IPS-NIHi7 (cell line): Measurements from ENCODE around the gene NRP2.

Experiments used
- DNase-seq: peaks from one replicate; pipeline ENCODE4 v3.0.0; 2012; ENCODE audit warnings: mixed read lengths; ENCODE audit errors: extremely low spot score

The NRP2 gene

GRCh38 chr2:205806143-205806905 is 124.0 kb downstream of the NRP2 start:
- DNase-seq, result no peak

DNA sequence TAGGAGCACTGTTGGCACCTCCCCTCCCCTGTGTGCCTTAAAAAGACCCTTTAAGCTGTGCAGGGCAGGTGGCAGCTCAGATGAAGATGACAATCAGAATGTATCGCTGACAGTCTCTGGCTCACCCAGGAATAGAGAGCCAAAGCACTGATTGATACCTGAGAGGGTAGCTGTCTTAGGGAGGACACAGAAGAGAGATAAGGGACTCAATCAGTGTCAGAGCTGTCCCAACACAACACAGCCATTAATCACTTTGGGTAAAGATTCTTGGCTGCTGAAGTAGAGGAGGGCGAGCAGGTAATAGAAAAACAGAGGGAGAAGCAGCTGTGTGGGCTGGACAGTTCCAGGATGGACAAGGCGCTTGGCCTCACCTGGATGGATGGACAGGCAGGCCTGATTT is 124.9 kb downstream of the NRP2 start:
- no peak for DNase-seq

- no peak for DNase-seq
Observed at GRCh38 chr2:205807758-205808157, 125.5 kb downstream of the NRP2 start.

- no peak for DNase-seq
Observed at GRCh38 chr2:205808486-205809121, 126.3 kb downstream of the NRP2 start.

- no peak for DNase-seq
Observed at GRCh38 chr2:205811387-205811786, 129.1 kb downstream of the NRP2 start.

DNA sequence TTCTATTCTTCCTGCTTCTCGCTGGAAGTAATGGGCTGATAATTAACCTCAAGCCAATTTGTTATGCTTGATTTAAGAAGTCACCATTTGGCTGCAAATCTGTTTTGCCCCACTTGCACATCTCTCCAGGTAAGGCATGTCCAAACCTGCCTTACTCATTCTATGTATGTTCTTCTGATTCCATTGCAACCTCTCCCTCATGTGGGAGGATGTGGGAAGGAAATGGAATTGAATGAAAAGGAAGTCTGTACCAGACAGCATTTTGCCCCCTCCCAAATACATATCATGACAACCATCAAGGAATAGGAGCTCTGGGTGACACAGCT is 131.7 kb downstream of the NRP2 start:
- no peak for DNase-seq

DNA sequence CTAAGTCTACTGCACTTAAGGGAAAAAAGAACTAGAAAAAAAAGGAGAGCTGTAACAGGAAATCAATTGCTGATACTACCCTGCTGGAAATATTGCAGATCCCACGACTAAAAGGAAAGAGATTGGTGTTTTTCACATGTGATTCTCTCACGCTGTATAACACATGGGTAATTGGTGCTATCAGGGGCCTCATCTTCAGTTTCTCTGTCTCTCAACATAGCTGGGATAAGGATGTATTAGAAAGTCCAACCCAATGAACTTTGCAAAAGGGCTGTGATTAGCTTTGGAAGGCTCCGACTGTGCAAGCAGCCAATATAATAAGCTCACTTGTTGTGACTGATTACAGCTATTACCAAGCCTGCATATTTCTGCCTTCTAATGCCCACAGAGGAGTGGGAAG is 133.4 kb downstream of the NRP2 start:
- no peak for DNase-seq

- no peak for DNase-seq
Observed at GRCh38 chr2:205816268-205816667, 134.0 kb downstream of the NRP2 start.

DNA sequence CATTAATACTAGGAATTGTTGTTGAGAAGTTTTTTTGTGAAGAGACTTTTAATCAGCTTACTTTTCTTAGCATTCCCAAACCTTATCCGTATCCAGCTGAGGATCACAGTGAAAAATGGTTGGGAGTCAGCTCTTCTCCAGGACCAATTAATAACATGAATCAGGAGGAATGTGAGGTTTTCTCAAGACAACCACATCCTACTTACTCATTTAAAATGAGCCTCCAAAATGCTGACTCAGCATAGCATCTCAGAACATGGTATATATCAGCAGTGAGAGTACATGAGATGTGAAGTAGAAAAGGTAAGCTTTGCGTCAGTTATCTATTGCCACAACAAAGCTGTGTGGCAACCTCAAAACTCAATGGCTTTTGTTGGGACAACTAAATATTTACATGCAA is 140.3 kb downstream of the NRP2 start:
- no peak for DNase-seq

DNA sequence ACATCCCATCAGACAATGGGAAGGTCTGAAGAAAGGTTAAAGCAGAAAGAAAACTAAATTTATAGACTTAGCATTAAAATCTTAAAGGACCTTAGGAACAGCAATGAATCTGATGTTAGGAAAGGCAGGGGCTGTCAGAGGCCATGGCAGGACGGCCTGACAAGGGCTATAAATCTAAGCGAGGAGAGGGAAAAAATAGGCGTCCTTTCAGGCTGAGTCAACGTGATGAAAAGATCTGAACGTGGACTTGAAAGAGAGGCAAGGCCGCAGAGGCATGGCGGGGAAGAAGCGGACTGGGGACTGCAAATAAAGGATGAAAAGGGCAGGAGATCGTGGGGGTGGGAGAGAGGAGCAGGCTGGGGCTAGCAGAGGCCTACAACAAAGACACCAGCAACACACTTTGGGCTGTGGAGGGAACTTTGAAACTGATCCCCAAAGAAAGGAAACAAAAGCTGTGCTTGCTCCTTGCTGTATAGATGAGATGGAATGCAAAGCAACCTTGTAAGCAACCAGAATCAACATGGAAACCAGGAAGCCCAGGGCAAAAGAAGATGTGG is 145.6 kb downstream of the NRP2 start:
- DNase-seq, result no peak

DNA sequence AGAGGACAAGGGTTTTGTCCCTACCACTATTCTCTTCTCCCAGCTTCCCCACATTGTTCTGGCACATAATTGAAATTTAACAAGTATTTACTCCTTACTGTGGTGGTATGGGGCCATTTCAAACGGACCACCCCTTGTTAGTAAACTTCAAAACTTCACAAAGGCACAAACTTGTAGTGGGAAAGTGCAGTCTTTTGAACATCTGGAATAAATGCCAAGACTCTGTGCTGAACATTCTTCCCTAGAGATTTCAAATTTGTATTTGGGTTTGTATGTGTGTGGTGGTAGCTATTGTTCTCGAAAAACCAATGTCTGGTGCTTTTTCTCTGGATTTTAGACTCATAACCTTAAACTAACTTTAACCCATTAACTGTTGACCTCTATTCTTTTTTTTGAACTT is 151.6 kb downstream of the NRP2 start:
- no peak for DNase-seq

GRCh38 chr2:205834796-205835195 is 152.5 kb downstream of the NRP2 start:
- no peak for DNase-seq

DNA sequence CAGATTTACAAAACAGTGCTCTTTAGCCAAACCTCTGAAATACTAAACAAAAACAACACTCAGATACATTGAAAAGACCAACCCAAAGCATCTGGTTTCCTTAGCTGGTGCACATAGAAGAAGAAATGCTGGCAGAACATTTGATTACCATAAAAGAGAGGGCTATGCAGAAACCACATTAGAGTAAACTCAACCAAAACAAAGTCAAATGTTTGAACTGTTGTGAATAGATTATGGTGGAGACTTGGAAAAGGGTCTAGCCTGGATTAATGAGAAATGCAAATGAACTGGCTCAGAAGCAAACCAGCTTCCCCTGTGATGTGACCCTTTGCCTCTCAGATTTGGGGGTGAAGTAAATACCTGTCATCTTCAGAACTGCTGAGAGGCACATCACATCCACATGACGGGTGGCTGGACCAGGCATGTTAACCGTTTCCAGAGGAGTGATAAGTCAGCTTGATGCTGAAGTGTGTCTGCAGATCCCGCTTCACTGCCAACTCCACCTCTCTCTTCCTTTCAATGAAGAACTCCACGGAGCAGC is 153.0 kb downstream of the NRP2 start:
- no peak for DNase-seq

DNA sequence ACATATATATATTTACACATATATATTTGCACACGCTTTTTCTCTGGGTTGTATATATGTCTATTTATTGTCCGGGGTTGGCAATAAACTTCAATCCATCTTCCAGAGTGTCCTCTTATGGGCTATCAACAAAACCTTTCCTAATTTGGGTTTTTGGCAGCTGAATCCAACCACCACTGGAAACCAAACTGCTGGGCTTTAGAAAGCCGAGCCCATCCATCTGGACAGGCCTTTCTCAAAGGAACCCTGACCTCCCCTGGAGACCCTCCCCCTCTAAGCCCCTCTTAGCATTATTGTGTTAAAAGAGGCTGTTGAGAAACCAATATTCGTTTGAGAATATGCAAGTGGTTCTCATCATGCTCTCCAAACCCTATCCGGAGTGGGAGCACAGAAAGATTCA is 153.6 kb downstream of the NRP2 start:
- no peak for DNase-seq

DNA sequence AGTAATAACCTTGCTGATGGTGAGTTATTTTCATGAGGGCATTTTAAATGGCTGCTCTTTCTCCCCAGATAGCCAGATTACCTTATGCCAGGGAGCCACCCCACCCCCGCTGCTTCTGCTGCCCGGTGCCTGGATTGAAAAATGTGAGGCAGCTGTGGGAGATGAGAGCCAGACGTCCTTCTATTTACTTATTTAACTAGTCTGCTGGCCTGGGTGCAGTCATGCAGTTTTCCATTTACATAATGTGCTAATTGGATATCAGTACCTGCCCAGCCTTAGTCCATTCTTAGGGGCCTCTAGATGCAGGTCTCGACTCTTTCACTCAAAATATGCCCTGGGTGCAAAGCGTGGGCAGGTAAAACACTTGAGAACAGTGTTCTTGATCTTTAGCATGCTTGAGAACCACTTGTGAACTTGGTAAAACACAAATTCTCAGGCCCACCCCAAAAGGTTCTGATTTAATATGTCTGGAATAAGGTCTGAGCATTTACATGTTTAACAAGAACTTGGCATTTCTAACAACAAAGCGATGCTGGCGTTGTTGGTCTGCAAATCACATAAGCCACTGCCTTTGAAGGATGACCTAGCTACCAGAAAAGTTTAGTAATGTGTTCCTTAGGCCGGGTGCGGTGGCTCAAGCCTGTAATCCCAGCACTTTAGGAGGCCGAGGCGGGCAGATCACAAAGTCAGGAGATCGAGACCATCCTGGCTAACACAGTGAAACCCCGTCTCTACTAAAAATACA is 154.3 kb downstream of the NRP2 start:
- DNase-seq, result no peak

GRCh38 chr2:205837663-205838062 is 155.4 kb downstream of the NRP2 start:
- DNase-seq, result no peak

GRCh38 chr2:205845446-205845845 is 163.1 kb downstream of the NRP2 start:
- no peak for DNase-seq
